ENCODE measurements around the gene CKB.

DNA sequence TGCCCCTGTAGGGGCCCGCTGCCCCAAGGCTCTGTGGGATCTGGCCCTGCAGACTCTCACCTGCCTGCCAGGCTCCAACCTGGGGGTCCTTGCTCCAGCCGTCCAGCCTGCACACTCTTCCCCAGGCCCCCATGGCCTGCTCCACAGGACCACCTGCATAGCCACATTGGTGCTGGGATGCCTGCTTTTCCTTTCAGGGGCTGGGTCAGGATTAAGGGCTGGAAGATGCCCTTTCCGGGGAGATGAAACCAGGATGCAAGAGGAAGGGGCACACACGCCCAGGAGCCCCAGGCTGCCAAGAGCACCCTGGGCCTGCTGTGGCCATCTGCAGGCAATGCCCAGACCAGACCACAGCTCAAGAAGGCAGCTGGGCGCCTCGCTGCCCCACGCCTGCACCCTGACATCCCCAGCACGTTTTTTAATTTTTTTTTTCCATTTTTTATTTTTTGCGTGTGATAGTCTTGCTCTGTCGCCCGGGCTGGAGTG, 24.9 kb upstream of the CKB start:
- TF ChIP-seq, protein P1, sequence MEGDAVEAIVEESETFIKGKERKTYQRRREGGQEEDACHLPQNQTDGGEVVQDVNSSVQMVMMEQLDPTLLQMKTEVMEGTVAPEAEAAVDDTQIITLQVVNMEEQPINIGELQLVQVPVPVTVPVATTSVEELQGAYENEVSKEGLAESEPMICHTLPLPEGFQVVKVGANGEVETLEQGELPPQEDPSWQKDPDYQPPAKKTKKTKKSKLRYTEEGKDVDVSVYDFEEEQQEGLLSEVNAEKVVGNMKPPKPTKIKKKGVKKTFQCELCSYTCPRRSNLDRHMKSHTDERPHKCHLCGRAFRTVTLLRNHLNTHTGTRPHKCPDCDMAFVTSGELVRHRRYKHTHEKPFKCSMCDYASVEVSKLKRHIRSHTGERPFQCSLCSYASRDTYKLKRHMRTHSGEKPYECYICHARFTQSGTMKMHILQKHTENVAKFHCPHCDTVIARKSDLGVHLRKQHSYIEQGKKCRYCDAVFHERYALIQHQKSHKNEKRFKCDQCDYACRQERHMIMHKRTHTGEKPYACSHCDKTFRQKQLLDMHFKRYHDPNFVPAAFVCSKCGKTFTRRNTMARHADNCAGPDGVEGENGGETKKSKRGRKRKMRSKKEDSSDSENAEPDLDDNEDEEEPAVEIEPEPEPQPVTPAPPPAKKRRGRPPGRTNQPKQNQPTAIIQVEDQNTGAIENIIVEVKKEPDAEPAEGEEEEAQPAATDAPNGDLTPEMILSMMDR (conservative IDR thresholded peaks at IDR 0.05 in 1 of 2, IDR thresholded peaks at IDR 0.05 in 1 of 2; ENCODE audit: low read depth in 1 of 2, low read length in 2 of 2), result no peak
- no peak for TF ChIP-seq EZH2 (IDR thresholded peaks at IDR 0.05; ENCODE audit: low read length, missing control alignments)

Measured in fibroblast of lung (primary cell).